ENCODE results near the gene ARHGAP25.

Gene ARHGAP25

DNA sequence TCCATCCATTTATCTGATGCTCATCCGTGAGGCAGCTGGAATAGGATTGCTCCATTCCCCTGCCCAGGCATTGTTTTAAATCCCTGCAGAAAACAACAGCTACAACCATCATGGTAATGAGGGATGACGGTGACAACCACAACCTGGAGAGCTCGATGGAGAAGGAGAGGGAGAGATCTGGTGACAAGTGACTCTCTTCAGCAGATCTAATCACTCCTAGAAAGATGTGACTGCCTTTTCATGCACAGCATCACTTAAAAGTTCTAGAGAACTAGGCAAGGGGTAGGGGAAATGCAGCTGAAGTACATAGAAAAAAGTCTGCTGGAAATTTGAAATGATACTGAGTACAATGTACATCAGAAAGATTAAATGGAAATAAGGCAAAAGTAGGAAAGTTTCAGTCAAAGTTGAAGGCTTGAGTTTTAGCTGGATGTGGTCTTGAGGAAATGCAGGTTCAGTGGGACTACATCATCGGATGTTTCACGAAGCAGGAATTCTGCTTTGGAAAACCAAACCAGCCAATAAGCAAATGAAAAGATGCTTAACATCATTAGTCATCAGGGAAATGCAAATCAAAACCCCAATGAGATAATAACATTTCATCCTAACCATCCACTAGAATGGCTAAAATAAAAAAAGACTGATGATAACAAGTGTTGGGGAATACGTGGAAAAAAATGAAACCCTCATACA lies 6.8 kb upstream of the ARHGAP25 start:
- no peak for DNase-seq (ENCODE audit: low spot score)

GRCh38 chr2:68730828-68731227 lies 3.8 kb upstream of the ARHGAP25 start:
- DNase-seq (ENCODE audit: low spot score): no peak
- no peak for TF ChIP-seq CTCF (IDR thresholded peaks at IDR 0.05)
- Histone ChIP-seq H3K4me3 (no peak overlapping the region), H3K27ac (no peak overlapping the region)

More for the DNA sequence above, 6.8 kb upstream of the ARHGAP25 start:
- no peak overlapping the region for H3K27ac ChIP-seq
- no peak overlapping the region for H3K4me3 ChIP-seq
- no peak for TF ChIP-seq CTCF (IDR thresholded peaks at IDR 0.05)

DNA sequence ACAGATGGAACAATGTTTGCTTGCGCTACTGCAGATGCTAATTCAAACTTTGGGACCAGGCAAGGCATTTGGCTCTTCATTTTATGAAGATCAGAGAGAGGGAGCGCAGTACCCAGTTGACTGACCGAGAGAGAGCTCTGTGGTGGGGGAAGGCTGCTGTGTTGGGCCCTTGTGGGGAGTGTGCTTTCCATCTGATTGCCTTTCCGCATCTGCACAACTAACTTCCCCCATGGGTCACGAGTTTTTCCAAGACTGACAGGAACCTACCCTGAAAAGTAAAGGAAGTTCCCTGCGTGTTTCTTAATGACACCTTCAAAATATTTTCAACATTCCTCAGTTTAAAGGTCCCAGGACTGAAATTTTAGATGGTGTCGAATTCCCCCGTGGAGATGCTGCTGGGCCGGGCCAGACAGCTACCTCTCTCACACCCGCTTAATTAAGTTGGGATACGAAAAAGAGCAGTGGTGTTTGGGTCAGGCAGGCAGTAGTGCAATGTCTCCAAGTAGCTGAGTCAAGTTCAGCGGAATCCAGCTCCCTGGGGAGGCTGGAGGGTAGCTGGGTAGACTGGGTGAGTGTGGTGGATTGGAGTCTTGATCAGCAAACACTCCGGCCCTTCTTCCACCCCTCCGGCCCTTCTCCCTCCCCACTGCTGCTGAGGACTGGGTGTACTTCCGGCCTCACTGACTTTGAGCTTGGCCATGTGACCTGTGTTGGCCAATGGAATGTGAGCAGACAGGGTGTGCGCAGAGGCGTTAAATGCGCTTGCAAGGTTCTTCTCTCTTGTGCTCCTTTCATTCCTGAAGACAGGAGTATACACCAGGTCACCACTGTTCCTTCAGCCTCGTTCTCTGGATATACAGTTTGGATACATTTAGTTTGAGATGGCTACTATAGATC lies 2.3 kb upstream of the ARHGAP25 start:
- DNase-seq (ENCODE audit: low spot score): no peak
- Histone ChIP-seq H3K4me3 (no peak overlapping the region), H3K27ac (peak overlapping the region in 1 of 2 donors; percentile 73)
- no peak for TF ChIP-seq CTCF (IDR thresholded peaks at IDR 0.05)

- Histone ChIP-seq H3K27ac (no peak overlapping the region), H3K4me3 (no peak overlapping the region)
- no peak for TF ChIP-seq CTCF (IDR thresholded peaks at IDR 0.05)
- no peak for DNase-seq (ENCODE audit: low spot score)
Measured at GRCh38 chr2:68733365-68733764, 1.2 kb upstream of the ARHGAP25 start.

GRCh38 chr2:68734176-68734575 lies 435 bp upstream of the ARHGAP25 start:
- Histone ChIP-seq H3K4me3 (no peak overlapping the region), H3K27ac (peak overlapping the region in 1 of 2 donors; percentile 36)
- TF ChIP-seq CTCF (IDR thresholded peaks at IDR 0.05): no peak

GRCh38 chr2:68736086-68736485 lies 1.5 kb downstream of the ARHGAP25 start:
- no peak overlapping the region for H3K27ac ChIP-seq
- DNase-seq (ENCODE audit: low spot score): no peak
- H3K4me3 ChIP-seq: no peak overlapping the region
- TF ChIP-seq CTCF (IDR thresholded peaks at IDR 0.05): no peak

More at GRCh38 chr2:68734176-68734575, 435 bp upstream of the ARHGAP25 start:
- no peak for DNase-seq (ENCODE audit: low spot score)

Data from coronary artery (tissue), 2 donors.